Epithelial cell of proximal tubule (primary cell): ENCODE results near the gene RTN1. TPM values are rescaled to one million over a fixed set of nuclear protein-coding genes. Genes with fewer than 3 reads are reported as not detected.

Source experiments
- DNase-seq: peaks from one replicate; pipeline ENCODE4 v3.0.0-alpha.2; 2011; ENCODE audit warnings: low read depth
- H3K4me3 ChIP-seq: 2 replicates; pipeline ENCODE4 v1.5.1; 2011; ENCODE audit warnings: low read depth, mild to moderate bottlenecking, low read length
- total RNA-seq: library from RNA; depleted of rRNA; stranded (reverse); fragments of >200 nt; gene quantifications from 2 replicates; pipeline ENCODE4 v1.2.3, GENCODE V29; 2015
- TF ChIP-seq, protein P1 (sequence below): conservative IDR thresholded peaks from 2 replicates; pipeline ENCODE4 v1.5.1; 2012; ENCODE audit warnings: low read depth, mild to moderate bottlenecking, low read length

The RTN1 gene
- total RNA-seq, 1 donor from 2014 or later, result 0.35 TPM

DNA sequence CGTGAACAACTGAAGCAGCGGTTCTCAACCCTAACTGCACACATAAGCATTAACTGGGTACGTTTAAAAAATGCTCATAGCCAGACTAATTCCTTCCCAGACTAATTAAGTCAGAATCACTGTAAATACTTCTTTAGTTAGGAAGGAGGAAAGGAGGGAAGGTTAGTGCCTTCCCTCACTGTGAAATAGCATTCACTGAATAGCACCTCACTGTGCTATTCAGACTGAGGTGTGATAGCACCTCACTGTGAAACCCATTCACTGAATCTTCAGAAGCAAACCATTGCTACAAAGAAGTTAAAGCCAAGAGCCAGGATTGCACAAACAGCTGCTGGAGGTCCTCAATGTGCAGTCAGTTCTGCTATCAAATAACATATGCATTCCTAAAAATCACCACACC is 58.8 kb downstream of the RTN1 start:
- DNase-seq, result no peak
- H3K4me3 ChIP-seq, result no peak overlapping the region
- TF ChIP-seq, protein P1, sequence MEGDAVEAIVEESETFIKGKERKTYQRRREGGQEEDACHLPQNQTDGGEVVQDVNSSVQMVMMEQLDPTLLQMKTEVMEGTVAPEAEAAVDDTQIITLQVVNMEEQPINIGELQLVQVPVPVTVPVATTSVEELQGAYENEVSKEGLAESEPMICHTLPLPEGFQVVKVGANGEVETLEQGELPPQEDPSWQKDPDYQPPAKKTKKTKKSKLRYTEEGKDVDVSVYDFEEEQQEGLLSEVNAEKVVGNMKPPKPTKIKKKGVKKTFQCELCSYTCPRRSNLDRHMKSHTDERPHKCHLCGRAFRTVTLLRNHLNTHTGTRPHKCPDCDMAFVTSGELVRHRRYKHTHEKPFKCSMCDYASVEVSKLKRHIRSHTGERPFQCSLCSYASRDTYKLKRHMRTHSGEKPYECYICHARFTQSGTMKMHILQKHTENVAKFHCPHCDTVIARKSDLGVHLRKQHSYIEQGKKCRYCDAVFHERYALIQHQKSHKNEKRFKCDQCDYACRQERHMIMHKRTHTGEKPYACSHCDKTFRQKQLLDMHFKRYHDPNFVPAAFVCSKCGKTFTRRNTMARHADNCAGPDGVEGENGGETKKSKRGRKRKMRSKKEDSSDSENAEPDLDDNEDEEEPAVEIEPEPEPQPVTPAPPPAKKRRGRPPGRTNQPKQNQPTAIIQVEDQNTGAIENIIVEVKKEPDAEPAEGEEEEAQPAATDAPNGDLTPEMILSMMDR, result no peak

DNA sequence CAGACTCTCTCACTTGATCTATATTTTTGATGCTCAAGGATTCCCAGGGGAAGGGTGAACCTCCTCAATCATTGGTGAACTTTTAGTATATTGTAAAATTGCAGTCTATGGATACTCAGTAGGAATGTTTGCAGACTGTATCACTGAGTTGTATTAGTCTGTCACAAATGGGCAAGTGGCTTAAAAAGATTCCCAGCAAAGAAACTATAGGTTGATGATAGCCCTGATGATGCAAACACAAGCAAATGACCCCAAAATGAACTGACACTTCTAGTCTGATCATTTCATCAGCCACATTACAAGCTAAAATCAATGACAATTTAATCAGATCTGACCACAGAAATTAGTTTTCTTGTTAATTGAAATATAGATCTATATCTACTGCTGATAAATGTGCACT is 59.5 kb downstream of the RTN1 start:
- no peak for DNase-seq
- TF ChIP-seq, protein P1, result no peak
- H3K4me3 ChIP-seq, result no peak overlapping the region

DNA sequence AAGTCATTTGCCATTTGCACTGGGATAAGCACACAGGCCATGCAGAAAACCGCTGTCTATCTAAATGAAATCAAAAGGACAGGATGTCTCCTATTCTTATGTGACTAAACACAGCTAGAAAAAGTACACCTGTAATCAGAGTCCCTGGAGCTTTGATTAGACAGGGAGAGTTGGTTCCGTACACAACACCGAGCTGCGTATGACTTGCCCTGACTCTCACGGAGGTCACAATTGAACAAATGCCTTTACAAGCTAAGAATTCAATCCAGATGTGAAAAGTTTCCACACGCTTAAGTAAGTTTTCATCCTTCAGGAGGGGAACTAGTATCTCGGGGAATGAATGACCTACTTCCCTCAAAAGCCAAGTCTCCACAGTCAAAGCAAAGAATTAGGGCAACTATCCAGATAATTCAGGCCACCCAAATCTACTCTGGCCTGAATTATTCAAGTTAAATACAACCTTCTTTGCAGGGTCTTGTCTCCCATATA is 67.5 kb downstream of the RTN1 start:
- no peak for DNase-seq
- no peak overlapping the region for H3K4me3 ChIP-seq
- TF ChIP-seq, protein P1, result no peak

DNA sequence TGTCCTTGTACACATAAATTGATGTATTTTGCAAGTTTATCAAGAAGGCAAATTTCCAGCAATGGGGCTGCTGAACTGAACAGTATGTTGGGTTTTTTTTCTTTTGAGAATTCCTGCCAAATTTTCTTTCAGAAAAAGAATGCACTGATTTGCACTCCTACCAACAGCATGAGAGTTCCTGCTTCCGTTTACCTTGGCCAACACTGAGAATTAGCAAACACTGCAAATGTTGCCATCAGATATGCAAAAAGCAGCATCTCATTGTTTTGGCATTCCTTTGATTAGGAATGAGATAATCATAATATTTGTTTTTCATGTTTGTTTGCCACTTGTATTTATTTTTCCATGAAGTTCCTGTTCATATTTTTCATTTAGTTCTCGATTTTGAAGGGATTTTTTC is 82.4 kb downstream of the RTN1 start:
- DNase-seq, result no peak
- H3K4me3 ChIP-seq, result no peak overlapping the region
- TF ChIP-seq, protein P1, result no peak

DNA sequence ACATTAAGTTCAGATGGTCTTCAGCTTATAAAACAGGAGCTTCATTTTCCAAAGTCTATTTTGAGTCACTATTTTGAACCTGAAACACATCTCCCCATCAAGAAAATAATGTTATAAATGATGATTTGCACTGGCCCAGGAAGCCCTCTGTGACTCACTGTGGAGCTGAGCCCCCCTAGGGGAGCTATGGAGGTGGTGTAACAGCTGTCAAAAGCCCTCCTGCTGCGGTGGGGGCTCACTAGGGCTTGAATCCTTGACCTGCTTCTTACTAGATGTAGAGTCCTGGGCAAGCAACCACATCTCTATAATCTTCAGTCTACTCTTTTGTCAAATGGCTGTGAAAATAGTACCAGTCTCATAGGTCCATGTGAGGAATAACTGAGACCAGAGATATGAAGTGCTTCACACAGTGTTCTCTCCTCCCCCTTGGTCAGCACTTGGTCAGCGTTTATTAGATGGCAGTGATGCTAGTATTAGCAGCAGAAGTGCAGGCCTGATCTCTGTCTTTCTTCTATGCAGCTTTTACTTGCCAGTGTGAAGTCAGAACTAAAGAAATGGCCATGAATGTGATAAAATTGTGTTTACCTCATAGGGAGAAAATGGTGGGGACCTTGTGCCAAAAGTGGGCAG is 83.4 kb downstream of the RTN1 start:
- no peak for DNase-seq
- TF ChIP-seq, protein P1, result no peak
- H3K4me3 ChIP-seq, result no peak overlapping the region

DNA sequence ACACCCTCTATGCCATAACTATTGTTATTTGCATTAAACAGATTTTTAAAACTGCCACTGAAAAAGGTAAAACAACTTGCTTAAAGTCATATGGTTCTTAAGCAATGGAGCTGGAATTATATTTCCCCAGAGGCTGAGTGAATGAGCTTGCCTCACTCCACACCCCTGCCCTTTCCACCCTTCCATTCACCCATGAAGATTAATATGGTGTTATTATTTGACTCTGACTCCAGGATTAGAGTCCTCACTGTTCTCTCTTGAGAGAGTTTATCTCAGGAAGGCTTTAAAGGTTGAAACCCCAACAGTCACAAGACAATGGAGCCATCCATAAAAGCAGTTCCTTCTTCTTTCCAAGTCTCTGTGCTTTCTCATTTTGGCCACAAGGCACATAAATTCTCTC is 84.9 kb downstream of the RTN1 start:
- TF ChIP-seq, protein P1, result no peak
- DNase-seq, result no peak
- no peak overlapping the region for H3K4me3 ChIP-seq

DNA sequence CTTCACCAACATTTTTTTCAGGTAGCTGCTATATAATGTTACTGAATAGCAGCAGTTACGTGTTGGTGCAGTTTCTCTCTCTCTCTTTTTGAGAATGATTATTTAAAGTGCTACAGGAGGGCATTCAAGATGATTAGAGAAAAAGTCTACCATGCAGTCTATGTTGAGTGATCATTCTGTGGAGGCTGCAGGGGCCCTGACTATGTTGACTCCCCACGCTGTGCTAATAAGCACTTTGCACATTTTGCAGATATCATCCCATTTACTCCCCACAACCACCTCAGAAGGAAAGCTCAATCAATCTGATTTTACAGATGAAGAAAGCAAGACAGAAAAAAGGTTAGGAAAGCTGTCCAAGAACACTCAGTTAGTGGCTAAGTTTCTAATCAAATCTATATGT is 87.8 kb downstream of the RTN1 start:
- TF ChIP-seq, protein P1, result no peak
- no peak overlapping the region for H3K4me3 ChIP-seq
- no peak for DNase-seq
